Measurements from ENCODE around the gene UGT1A6. TPM values are rescaled to one million over a fixed set of nuclear protein-coding genes. Genes with fewer than 3 reads are reported as not detected.

The UGT1A6 gene
- total RNA-seq, 1 donor from 2014 or later: not detected

DNA sequence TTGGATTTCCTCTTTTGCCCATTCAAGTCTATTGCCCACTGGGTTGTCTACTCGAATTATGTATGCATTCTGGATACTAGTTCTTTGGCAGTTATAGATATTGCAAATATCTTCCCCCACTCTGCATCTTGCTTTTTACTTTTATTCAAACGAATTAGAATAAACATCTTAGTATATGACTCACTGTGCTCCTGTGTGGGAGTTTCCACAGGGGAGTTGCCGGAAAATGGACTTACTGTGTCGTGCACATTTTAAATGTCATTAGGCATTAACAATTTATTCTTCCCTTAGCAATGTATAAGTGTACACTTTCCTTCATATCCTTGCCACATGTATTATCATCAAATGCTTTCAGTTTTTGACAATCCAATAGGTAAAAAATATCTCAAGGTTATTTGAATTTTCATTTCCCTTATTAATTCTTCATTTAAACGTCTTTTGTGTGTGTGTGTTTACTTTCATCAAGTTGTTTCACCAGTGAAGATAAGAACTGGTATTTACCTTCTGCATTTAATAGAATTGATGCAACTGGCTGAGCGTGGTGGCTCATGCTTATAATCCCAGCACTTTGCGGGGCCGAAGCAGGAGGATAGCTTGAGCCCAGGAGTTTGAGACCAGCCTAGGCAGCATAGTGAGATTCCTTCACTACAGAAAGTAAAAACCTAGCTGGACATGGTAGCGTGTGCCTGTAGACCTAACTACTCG, 15.4 kb downstream of the UGT1A6 start:
- ChIA-PET CTCF (no interaction called here), POLR2A (no interaction called here)
- Mint-ChIP-seq H3K27me3 (peaks cover 21% of the 10 kb centered on the region), H3K36me3 (ENCODE audit: low read depth) (no peaks in the 10 kb centered on the region), H3K4me3 (no peak overlapping the region), H3K27ac (no peak overlapping the region), H3K9me3 (peaks cover 3% of the 10 kb centered on the region), H3K4me1 (peaks cover 4% of the 10 kb centered on the region)
- TF ChIP-seq, protein P1, sequence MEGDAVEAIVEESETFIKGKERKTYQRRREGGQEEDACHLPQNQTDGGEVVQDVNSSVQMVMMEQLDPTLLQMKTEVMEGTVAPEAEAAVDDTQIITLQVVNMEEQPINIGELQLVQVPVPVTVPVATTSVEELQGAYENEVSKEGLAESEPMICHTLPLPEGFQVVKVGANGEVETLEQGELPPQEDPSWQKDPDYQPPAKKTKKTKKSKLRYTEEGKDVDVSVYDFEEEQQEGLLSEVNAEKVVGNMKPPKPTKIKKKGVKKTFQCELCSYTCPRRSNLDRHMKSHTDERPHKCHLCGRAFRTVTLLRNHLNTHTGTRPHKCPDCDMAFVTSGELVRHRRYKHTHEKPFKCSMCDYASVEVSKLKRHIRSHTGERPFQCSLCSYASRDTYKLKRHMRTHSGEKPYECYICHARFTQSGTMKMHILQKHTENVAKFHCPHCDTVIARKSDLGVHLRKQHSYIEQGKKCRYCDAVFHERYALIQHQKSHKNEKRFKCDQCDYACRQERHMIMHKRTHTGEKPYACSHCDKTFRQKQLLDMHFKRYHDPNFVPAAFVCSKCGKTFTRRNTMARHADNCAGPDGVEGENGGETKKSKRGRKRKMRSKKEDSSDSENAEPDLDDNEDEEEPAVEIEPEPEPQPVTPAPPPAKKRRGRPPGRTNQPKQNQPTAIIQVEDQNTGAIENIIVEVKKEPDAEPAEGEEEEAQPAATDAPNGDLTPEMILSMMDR (IDR thresholded peaks at IDR 0.05): no peak
- no peak for DNase-seq
- intact Hi-C loops (cut with micrococcal nuclease): loop anchor here (10.0 kb wide), 1 partner anchor 153 kb away; no protein-coding TSS in a partner anchor
- no peak for ATAC-seq (ENCODE audit: low read depth)

DNA sequence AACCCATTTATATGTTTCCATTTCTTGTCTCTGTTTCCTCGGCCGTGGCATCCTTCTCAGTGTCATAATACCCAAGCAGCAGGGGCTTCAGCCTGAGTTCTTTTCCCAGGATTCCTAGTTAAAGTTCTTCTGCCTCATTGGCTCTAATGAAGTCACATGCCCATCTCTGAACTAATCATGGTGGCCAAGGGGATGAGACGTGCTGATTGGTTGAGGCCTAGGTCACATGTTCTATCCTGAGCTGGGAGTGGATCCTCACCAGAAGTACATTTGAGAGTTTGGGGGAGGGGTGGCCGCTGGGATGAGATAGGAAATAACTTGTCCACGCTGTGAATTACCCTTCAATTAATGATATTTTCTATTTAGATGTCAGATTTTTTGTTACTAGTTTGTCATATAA, 16.3 kb downstream of the UGT1A6 start:
- ATAC-seq (ENCODE audit: low read depth) (no peak), DNase-seq (no peak)
- peaks cover 23% of the 10 kb centered on the region for H3K27me3 Mint-ChIP-seq
- H3K36me3 Mint-ChIP-seq (ENCODE audit: low read depth): no peaks in the 10 kb centered on the region
- no peak overlapping the region for H3K4me3 Mint-ChIP-seq
- TF ChIP-seq, protein P1 (IDR thresholded peaks at IDR 0.05): no peak
- no peak overlapping the region for H3K27ac Mint-ChIP-seq
- ChIA-PET POLR2A (no interaction called here), CTCF (no interaction called here)
- intact Hi-C loops (cut with micrococcal nuclease): loop anchor here (10.0 kb wide), 1 partner anchor 154 kb away; no protein-coding TSS in a partner anchor
- H3K9me3 Mint-ChIP-seq: peaks cover 3% of the 10 kb centered on the region
- peaks cover 4% of the 10 kb centered on the region for H3K4me1 Mint-ChIP-seq

DNA sequence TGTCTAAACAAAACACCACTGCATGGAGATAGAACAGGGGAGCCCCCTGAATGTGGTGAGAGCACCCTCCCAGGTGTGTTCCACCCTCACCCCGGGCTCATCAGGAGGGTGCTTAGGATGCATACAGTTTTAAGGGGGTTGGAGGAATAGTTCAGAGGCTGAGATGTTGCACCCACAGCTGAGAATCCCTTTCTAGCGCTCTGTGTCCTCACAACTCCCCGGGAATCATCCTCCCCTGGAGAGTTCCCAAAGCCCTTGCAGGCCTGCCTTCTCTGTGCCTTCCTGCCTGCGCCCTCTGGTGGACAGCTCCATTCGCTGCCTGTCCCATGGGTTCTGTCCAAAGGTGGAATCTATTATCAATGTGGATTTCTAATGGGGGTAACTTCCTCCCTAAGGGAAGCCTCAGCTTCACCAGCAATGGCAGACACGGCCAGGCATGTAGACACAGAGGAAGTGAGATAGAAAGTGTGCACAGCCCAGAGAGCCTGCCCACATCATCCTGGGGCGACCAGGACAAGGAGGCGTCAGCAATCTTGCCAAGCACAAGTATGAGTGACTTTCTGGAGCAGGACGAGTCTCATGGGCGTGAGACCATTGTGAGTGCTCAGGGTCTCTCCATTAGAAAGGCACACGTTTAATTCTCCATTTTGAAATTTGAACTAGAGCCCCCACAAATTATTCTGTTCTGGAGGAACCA, 18.8 kb downstream of the UGT1A6 start:
- Mint-ChIP-seq H3K27me3 (peaks cover 32% of the 10 kb centered on the region), H3K4me1 (peaks cover 4% of the 10 kb centered on the region), H3K27ac (no peak overlapping the region), H3K9me3 (no peaks in the 10 kb centered on the region), H3K36me3 (ENCODE audit: low read depth) (no peaks in the 10 kb centered on the region), H3K4me3 (no peak overlapping the region)
- intact Hi-C loops (cut with micrococcal nuclease): loop anchor here (1.0 to 5.0 kb wide), 4 partner anchors 214 to 1104 kb away; no protein-coding TSS in a partner anchor
- DNase-seq (peak; percentile 55), ATAC-seq (ENCODE audit: low read depth) (peak; percentile 66)
- POLR2A ChIA-PET: interaction anchor here (0.6 kb wide), 1 partner anchor 425 kb away, joined by 3 read pairs; no protein-coding TSS in a partner anchor
- CTCF ChIA-PET: interaction anchor here (1.1 to 2.1 kb wide), 4 partner anchors 13 to 307 kb away, joined by 3 to 8 read pairs (median 4); no protein-coding TSS in a partner anchor
- TF ChIP-seq, protein P1 (IDR thresholded peaks at IDR 0.05): peak; percentile 75

DNA sequence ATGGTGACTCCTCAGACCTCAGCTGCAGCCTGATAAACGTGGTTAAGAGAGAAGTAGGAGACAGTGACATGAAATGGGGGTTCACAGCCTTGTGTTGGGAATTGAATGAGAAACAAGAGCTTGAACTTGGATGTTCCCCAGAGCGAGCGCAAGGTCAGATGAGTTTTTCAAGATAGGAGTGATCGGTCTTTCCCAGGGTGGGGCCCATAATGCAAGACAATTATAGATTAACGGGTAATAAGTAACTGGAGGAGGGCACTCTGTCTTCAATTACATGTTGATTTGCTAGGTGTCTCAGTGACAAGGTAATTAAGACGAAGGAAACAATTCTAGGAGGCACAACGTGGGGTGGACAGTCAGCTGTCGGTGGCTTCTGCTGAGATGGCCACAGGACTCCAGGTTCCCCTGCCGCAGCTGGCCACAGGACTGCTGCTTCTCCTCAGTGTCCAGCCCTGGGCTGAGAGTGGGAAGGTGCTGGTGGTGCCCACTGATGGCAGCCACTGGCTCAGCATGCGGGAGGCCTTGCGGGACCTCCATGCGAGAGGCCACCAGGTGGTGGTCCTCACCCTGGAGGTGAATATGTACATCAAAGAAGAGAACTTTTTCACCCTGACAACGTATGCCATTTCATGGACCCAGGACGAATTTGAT, 20.0 kb downstream of the UGT1A6 start, which contains the start of gene UGT1A5:
Gene UGT1A5, plus strand, starts transcription at position 297 of the 651 bp plus-strand sequence. Its CDS starts 85 bp downstream, at position 382.
- intact Hi-C loops (cut with micrococcal nuclease): loop anchor here (5.0 kb wide), 2 partner anchors 215 to 1105 kb away; no protein-coding TSS in a partner anchor

More for the DNA sequence above, 20.0 kb downstream of the UGT1A6 start, which contains the start of gene UGT1A5:
- ATAC-seq (ENCODE audit: low read depth) (no peak), DNase-seq (no peak)
- no peak within 1 kb of the TSS for H3K27ac Mint-ChIP-seq
- peaks cover 4% of the 10 kb centered on the region for H3K4me1 Mint-ChIP-seq
- CTCF ChIA-PET: interaction anchor here (0.8 to 2.1 kb wide), 3 partner anchors 13 to 309 kb away, joined by 3 to 8 read pairs (median 3); no protein-coding TSS in a partner anchor
- H3K27me3 Mint-ChIP-seq: peaks cover 26% of the 10 kb centered on the region
- no peaks in the 10 kb centered on the region for H3K9me3 Mint-ChIP-seq
- POLR2A ChIA-PET: no interaction called here
- TF ChIP-seq, protein P1 (IDR thresholded peaks at IDR 0.05): no peak
- no peak within 1 kb of the TSS for H3K4me3 Mint-ChIP-seq
- no peaks in the 10 kb centered on the region for H3K36me3 Mint-ChIP-seq (ENCODE audit: low read depth)
